Measurements from ENCODE around the gene LINC00237.

LINC00237 gene

GRCh38 chr20:21049305-21049828 lies 56.8 kb downstream of the LINC00237 start:
- TF ChIP-seq BHLHE40 (IDR thresholded peaks at IDR 0.05; ENCODE audit: borderline replicate concordance): no peak
- no peak for TF ChIP-seq L3MBTL2 (conservative IDR thresholded peaks at IDR 0.05)
- TF ChIP-seq ARNT (IDR thresholded peaks at IDR 0.05): no peak
- no peak for TF ChIP-seq LEF1 (IDR thresholded peaks at IDR 0.05; ENCODE audit: borderline replicate concordance)
- no peak for TF ChIP-seq SUZ12 (IDR thresholded peaks at IDR 0.05)
- no peak for TF ChIP-seq NFRKB (IDR thresholded peaks at IDR 0.05)
- no peak for TF ChIP-seq HDGF (IDR thresholded peaks at IDR 0.05; ENCODE audit: borderline replicate concordance)
- TF ChIP-seq TARDBP (IDR thresholded peaks at IDR 0.05): no peak
- TF ChIP-seq ZNF384 (IDR thresholded peaks at IDR 0.05): no peak
- TF ChIP-seq ELF4 (IDR thresholded peaks at IDR 0.05): no peak
- no peak for TF ChIP-seq FOXM1 (IDR thresholded peaks at IDR 0.05; ENCODE audit: borderline replicate concordance)
- DNase-seq (ENCODE audit: extremely low spot score): no peak
- ChIA-PET CTCF (interaction anchor here (0.6 to 2.8 kb wide), 4 partner anchors 9 to 205 kb away, joined by 3 to 8 read pairs (median 4); no protein-coding TSS in a partner anchor), POLR2A (interaction anchor here (0.7 kb wide), 1 partner anchor 456 kb away, joined by 3 read pairs; no protein-coding TSS in a partner anchor)

- CTCF ChIA-PET: interaction anchor here (0.6 to 2.8 kb wide), 7 partner anchors 9 to 472 kb away, joined by 3 to 8 read pairs (median 4); no protein-coding TSS in a partner anchor
- no peak for TF ChIP-seq FOXK2 (IDR thresholded peaks at IDR 0.05)
- no peak for TF ChIP-seq ELF4 (IDR thresholded peaks at IDR 0.05)
- no peak for TF ChIP-seq L3MBTL2 (conservative IDR thresholded peaks at IDR 0.05)
- no peak for TF ChIP-seq LEF1 (IDR thresholded peaks at IDR 0.05; ENCODE audit: borderline replicate concordance)
- no peak for TF ChIP-seq SUZ12 (IDR thresholded peaks at IDR 0.05)
- no peak for TF ChIP-seq TARDBP (IDR thresholded peaks at IDR 0.05)
- no peak for TF ChIP-seq BHLHE40 (IDR thresholded peaks at IDR 0.05; ENCODE audit: borderline replicate concordance)
- TF ChIP-seq FOXA1 (IDR thresholded peaks at IDR 0.05): no peak
- no peak for TF ChIP-seq SP1 (IDR thresholded peaks at IDR 0.05)
- peak; percentile 78 for DNase-seq (ENCODE audit: extremely low spot score)
- POLR2A ChIA-PET: interaction anchor here (0.7 kb wide), 1 partner anchor 456 kb away, joined by 3 read pairs; no protein-coding TSS in a partner anchor
Observed at GRCh38 chr20:21048841-21049273, 57.3 kb downstream of the LINC00237 start.

GRCh38 chr20:21047981-21048380 lies 58.2 kb downstream of the LINC00237 start:
- CTCF ChIA-PET: interaction anchor here (0.6 to 2.8 kb wide), 5 partner anchors 10 to 622 kb away, joined by 3 to 8 read pairs (median 4); no protein-coding TSS in a partner anchor
- TF ChIP-seq ARNT (IDR thresholded peaks at IDR 0.05) (no peak), PKNOX1 (IDR thresholded peaks at IDR 0.05) (no peak), ZNF384 (IDR thresholded peaks at IDR 0.05) (no peak), ELF4 (IDR thresholded peaks at IDR 0.05) (no peak), LEF1 (IDR thresholded peaks at IDR 0.05; ENCODE audit: borderline replicate concordance) (no peak), BHLHE40 (IDR thresholded peaks at IDR 0.05; ENCODE audit: borderline replicate concordance) (no peak), SUZ12 (IDR thresholded peaks at IDR 0.05) (no peak), FOXA1 (IDR thresholded peaks at IDR 0.05) (no peak), TARDBP (IDR thresholded peaks at IDR 0.05) (no peak), CTBP1 (IDR thresholded peaks at IDR 0.05; ENCODE audit: borderline replicate concordance) (no peak), FOXM1 (IDR thresholded peaks at IDR 0.05; ENCODE audit: borderline replicate concordance) (no peak)
- no peak for DNase-seq (ENCODE audit: extremely low spot score)
- POLR2A ChIA-PET: no interaction called here

- CTCF ChIA-PET: interaction anchor here (1.6 to 2.0 kb wide), 2 partner anchors 80 to 182 kb away, joined by 3 to 5 read pairs; partner anchors contain the start of gene KIZ
- TF ChIP-seq ZNF384 (IDR thresholded peaks at IDR 0.05): no peak
- no peak for TF ChIP-seq FOXM1 (IDR thresholded peaks at IDR 0.05; ENCODE audit: borderline replicate concordance)
- TF ChIP-seq FOXK2 (IDR thresholded peaks at IDR 0.05): no peak
- TF ChIP-seq SUZ12 (IDR thresholded peaks at IDR 0.05): no peak
- no peak for TF ChIP-seq SP1 (IDR thresholded peaks at IDR 0.05)
- TF ChIP-seq LEF1 (IDR thresholded peaks at IDR 0.05; ENCODE audit: borderline replicate concordance): no peak
- TF ChIP-seq PKNOX1 (IDR thresholded peaks at IDR 0.05): no peak
- TF ChIP-seq HDGF (IDR thresholded peaks at IDR 0.05; ENCODE audit: borderline replicate concordance): no peak
- no peak for TF ChIP-seq L3MBTL2 (conservative IDR thresholded peaks at IDR 0.05)
- no peak for TF ChIP-seq ARNT (IDR thresholded peaks at IDR 0.05)
- TF ChIP-seq BHLHE40 (IDR thresholded peaks at IDR 0.05; ENCODE audit: borderline replicate concordance): no peak
- no peak for TF ChIP-seq ELF4 (IDR thresholded peaks at IDR 0.05)
- no peak for TF ChIP-seq NFRKB (IDR thresholded peaks at IDR 0.05)
- no peak for TF ChIP-seq CTBP1 (IDR thresholded peaks at IDR 0.05; ENCODE audit: borderline replicate concordance)
- no peak for TF ChIP-seq TARDBP (IDR thresholded peaks at IDR 0.05)
- DNase-seq (ENCODE audit: extremely low spot score): no peak
- POLR2A ChIA-PET: no interaction called here
Observed at GRCh38 chr20:21046413-21047070, 59.6 kb downstream of the LINC00237 start.

Data from HEK293T (cell line).